Right atrium auricular region (tissue), 2 donors: ENCODE data around the gene MAPK8IP1. TPM values are rescaled to one million over a fixed set of nuclear protein-coding genes. Genes with fewer than 3 reads are reported as not detected.

Experiments
- DNase-seq: peaks from one replicate; pipeline ENCODE4 v3.0.0-alpha.2; 2019; ENCODE audit warnings: low spot score
- H3K27ac ChIP-seq, 2 donors: fragments of 200-600 bp; sonication (generic); 1 replicate in 1 of 2; 2 replicates in 1 of 2; pipeline ENCODE4 v1.5.1; 2016 to 2019
- H3K27me3 ChIP-seq, 2 donors: fragments of 200-600 bp; sonication (generic); one replicate each; pipeline versions ENCODE4 v1.5.1 to v1.6.0; 2017 to 2019
- H3K36me3 ChIP-seq: fragments of 200-600 bp; sonication (generic); one replicate; pipeline ENCODE4 v1.5.1; 2016
- H3K4me1 ChIP-seq, 2 donors: fragments of 200-600 bp; sonication (generic); one replicate each; pipeline versions ENCODE4 v1.5.1 to v1.6.0; 2017 to 2019
- H3K4me3 ChIP-seq, 2 donors: fragments of 200-600 bp; sonication (generic); 1 replicate in 1 of 2; 2 replicates in 1 of 2; pipeline ENCODE4 v1.5.1; 2017 to 2019; ENCODE audit warnings: mild to moderate bottlenecking in 1 of 2, moderate library complexity in 1 of 2
- H3K9me3 ChIP-seq, 2 donors: fragments of 200-600 bp; sonication (generic); one replicate each; pipeline ENCODE4 v1.5.1; 2019
- CTCF ChIP-seq, 2 donors: fragments of 200-600 bp; sonication (generic); IDR thresholded peaks; one replicate each; pipeline ENCODE4 v1.5.1; 2019; ENCODE audit warnings: antibody characterized with exemption in 2 of 2
- total RNA-seq, 2 donors: library from RNA; depleted of rRNA; stranded (reverse); fragments of >200 nt; gene quantifications; one replicate each; pipeline ENCODE4 v1.1.0, GENCODE V29; 2016

Gene MAPK8IP1
- total RNA-seq, 2 donors from 2014 or later = 7.3 to 8.9 TPM

GRCh38 chr11:45941285-45941684 lies 55.8 kb downstream of the MAPK8IP1 start:
- DNase-seq = no peak
- H3K27me3 ChIP-seq = no peaks in the 10 kb centered on the region
- no peaks in the 10 kb centered on the region for H3K9me3 ChIP-seq
- TF ChIP-seq CTCF (IDR thresholded peaks at IDR 0.05) = no peak
- peaks cover 48% of the 10 kb centered on the region for H3K36me3 ChIP-seq
- no peak overlapping the region for H3K27ac ChIP-seq
- no peak overlapping the region for H3K4me3 ChIP-seq
- H3K4me1 ChIP-seq = peaks cover 0 to 5% of the 10 kb centered on the region in 2 donors

GRCh38 chr11:45942381-45942780 lies 56.9 kb downstream of the MAPK8IP1 start:
- H3K27ac ChIP-seq = no peak overlapping the region
- H3K4me1 ChIP-seq = peaks cover 0 to 5% of the 10 kb centered on the region in 2 donors
- TF ChIP-seq CTCF (IDR thresholded peaks at IDR 0.05) = no peak
- DNase-seq = no peak
- H3K27me3 ChIP-seq = no peaks in the 10 kb centered on the region
- H3K4me3 ChIP-seq = no peak overlapping the region
- peaks cover 47% of the 10 kb centered on the region for H3K36me3 ChIP-seq
- no peaks in the 10 kb centered on the region for H3K9me3 ChIP-seq

- H3K27ac ChIP-seq = no peak overlapping the region
- peaks cover 66% of the 10 kb centered on the region for H3K36me3 ChIP-seq
- no peak overlapping the region for H3K4me3 ChIP-seq
- no peak for TF ChIP-seq CTCF (IDR thresholded peaks at IDR 0.05)
- no peaks in the 10 kb centered on the region for H3K9me3 ChIP-seq
- no peak for DNase-seq
- H3K4me1 ChIP-seq = peaks cover 0 to 5% of the 10 kb centered on the region in 2 donors
- no peaks in the 10 kb centered on the region for H3K27me3 ChIP-seq
Measured at GRCh38 chr11:45945397-45945999, 60.0 kb downstream of the MAPK8IP1 start.

- Histone ChIP-seq H3K4me3 (no peak overlapping the region), H3K9me3 (no peaks in the 10 kb centered on the region), H3K27me3 (no peaks in the 10 kb centered on the region), H3K36me3 (peaks cover 68% of the 10 kb centered on the region), H3K4me1 (peaks cover 0 to 5% of the 10 kb centered on the region in 2 donors), H3K27ac (no peak overlapping the region)
- no peak for DNase-seq
- TF ChIP-seq CTCF (IDR thresholded peaks at IDR 0.05) = no peak
Measured at GRCh38 chr11:45947885-45948284, 62.4 kb downstream of the MAPK8IP1 start.

- Histone ChIP-seq H3K9me3 (no peaks in the 10 kb centered on the region), H3K27ac (no peak overlapping the region), H3K36me3 (peaks cover 70% of the 10 kb centered on the region), H3K4me1 (peaks cover 0 to 5% of the 10 kb centered on the region in 2 donors), H3K4me3 (no peak overlapping the region), H3K27me3 (no peaks in the 10 kb centered on the region)
- DNase-seq = no peak
- TF ChIP-seq CTCF (IDR thresholded peaks at IDR 0.05) = no peak
Measured at GRCh38 chr11:45948356-45948755, 62.9 kb downstream of the MAPK8IP1 start.

- no peak overlapping the region for H3K4me3 ChIP-seq
- H3K4me1 ChIP-seq = peaks cover 0 to 5% of the 10 kb centered on the region in 2 donors
- H3K27ac ChIP-seq = no peak overlapping the region
- TF ChIP-seq CTCF (IDR thresholded peaks at IDR 0.05) = no peak
- no peak for DNase-seq
- H3K9me3 ChIP-seq = no peaks in the 10 kb centered on the region
- H3K27me3 ChIP-seq = no peaks in the 10 kb centered on the region
- peaks cover 63% of the 10 kb centered on the region for H3K36me3 ChIP-seq
Measured at GRCh38 chr11:45949992-45950407, 64.5 kb downstream of the MAPK8IP1 start.
